Liver (tissue), 9 donors: Measurements from ENCODE around the gene KLC4. TPM values are rescaled to one million over a fixed set of nuclear protein-coding genes. Genes with fewer than 3 reads are reported as not detected.

Experiments
- DNase-seq: peaks from one replicate; pipeline ENCODE4 v3.0.0-alpha.2; 2017; ENCODE audit warnings: low spot score
- H3K27ac ChIP-seq, 2 donors: one replicate each; pipeline ENCODE4 v1.7.0; 2013; ENCODE audit warnings: inconsistent platforms in 2 of 2, low read length in 2 of 2, control low read depth in 1 of 2, low read depth in 1 of 2, mild to moderate bottlenecking in 1 of 2
- H3K27me3 ChIP-seq, 4 donors: one replicate each; pipeline versions ENCODE4 v1.6.1 to v1.7.0; 2013; ENCODE audit warnings: low read length in 3 of 4, inconsistent platforms in 1 of 4, mild to moderate bottlenecking in 1 of 4, moderate library complexity in 1 of 4; ENCODE audit not compliant: control insufficient read depth in 4 of 4, insufficient read depth in 4 of 4
- H3K36me3 ChIP-seq, 4 donors: one replicate each; pipeline versions ENCODE4 v1.6.1 to v1.7.0; 2013; ENCODE audit warnings: low read length in 3 of 4, mild to moderate bottlenecking in 3 of 4, low read depth in 1 of 4, moderate library complexity in 1 of 4; ENCODE audit not compliant: control insufficient read depth in 4 of 4, insufficient read depth in 3 of 4
- H3K4me1 ChIP-seq, 4 donors: one replicate each; pipeline versions ENCODE4 v1.6.1 to v1.7.0; 2013; ENCODE audit warnings: low read length in 3 of 4, mild to moderate bottlenecking in 3 of 4, moderate library complexity in 1 of 4; ENCODE audit not compliant: control insufficient read depth in 4 of 4, insufficient read depth in 4 of 4
- H3K4me3 ChIP-seq, 3 donors: one replicate each; pipeline versions ENCODE4 v1.6.1 to v1.7.0; 2013; ENCODE audit warnings: low read length in 3 of 3, control low read depth in 1 of 3, low read depth in 1 of 3, mild to moderate bottlenecking in 1 of 3
- H3K9ac ChIP-seq, 2 donors: one replicate each; pipeline ENCODE4 v1.7.0; 2013; ENCODE audit warnings: low read length in 2 of 2, mild to moderate bottlenecking in 2 of 2, moderate library complexity in 2 of 2, control low read depth in 1 of 2, low read depth in 1 of 2
- H3K9me3 ChIP-seq, 4 donors: one replicate each; pipeline versions ENCODE4 v1.6.1 to v1.7.0; 2013; ENCODE audit warnings: low read length in 3 of 4; ENCODE audit not compliant: control insufficient read depth in 4 of 4
- GABPA ChIP-seq, 2 donors: IDR thresholded peaks in 1 of 2; conservative IDR thresholded peaks in 1 of 2; 2 replicates each; pipeline ENCODE4 v1.6.1; 2016; ENCODE audit warnings: antibody characterized with exemption in 2 of 2, mild to moderate bottlenecking in 1 of 2, moderate library complexity in 1 of 2
- HNF4A ChIP-seq, 2 donors: conservative IDR thresholded peaks; 2 replicates each; pipeline ENCODE4 v1.6.1; 2016; ENCODE audit warnings: antibody characterized with exemption in 2 of 2, mild to moderate bottlenecking in 2 of 2
- JUND ChIP-seq, 2 donors: IDR thresholded peaks; 2 replicates each; pipeline ENCODE4 v1.6.1; 2016; ENCODE audit warnings: antibody characterized with exemption in 2 of 2
- NR2F2 ChIP-seq: IDR thresholded peaks from 2 replicates; pipeline ENCODE4 v1.6.1; 2016; ENCODE audit warnings: antibody characterized with exemption
- RAD21 ChIP-seq, 2 donors: IDR thresholded peaks; 2 replicates each; pipeline ENCODE4 v1.6.1; 2016; ENCODE audit warnings: antibody characterized with exemption in 2 of 2, mild to moderate bottlenecking in 2 of 2
- RXRA ChIP-seq, 2 donors: IDR thresholded peaks; 2 replicates each; pipeline ENCODE4 v1.6.1; 2017 to 2018; ENCODE audit warnings: antibody characterized with exemption in 2 of 2, mild to moderate bottlenecking in 1 of 2
- SP1 ChIP-seq: IDR thresholded peaks from 2 replicates; pipeline ENCODE4 v1.6.1; 2018; ENCODE audit warnings: antibody characterized with exemption, mild to moderate bottlenecking
- TAF1 ChIP-seq: conservative IDR thresholded peaks from 2 replicates; pipeline ENCODE4 v1.6.1; 2016; ENCODE audit warnings: antibody characterized with exemption, mild to moderate bottlenecking
- YY1 ChIP-seq: IDR thresholded peaks from 2 replicates; pipeline ENCODE4 v1.6.1; 2016; ENCODE audit warnings: antibody characterized with exemption, mild to moderate bottlenecking
- WGBS: extraction: QIAGEN DNeasy Blood & Tissue Kit; methylation state at CpG from one replicate; pipeline ENCODE4 v1.1.7; 2013; 5-methylcytosine and 5-hydroxymethylcytosine counted together
- polyA plus RNA-seq, 2 donors: library from polyadenylated mRNA; stranded (reverse) in 1 of 2; unstranded in 1 of 2; fragments of 200-250 nt in 1 of 2; fragments of >200 nt in 1 of 2; fragmentation: Nextera tagmentation in 1 of 2; extraction: Ambion mirVana in 1 of 2; gene quantifications; one replicate each; pipeline versions ENCODE4 v1.2.1 to v1.2.3, GENCODE V29; 2013 to 2015
- total RNA-seq, 2 donors: library from RNA; depleted of rRNA; stranded (reverse); fragments of >200 nt; gene quantifications; one replicate each; pipeline ENCODE4 v1.2.3, GENCODE V29; 2014
- TF ChIP-seq, protein P1 (sequence below): IDR thresholded peaks from 2 replicates; pipeline ENCODE4 v1.6.1; 2016; ENCODE audit warnings: antibody characterized with exemption, mild to moderate bottlenecking
- TF ChIP-seq, protein P2 (sequence below): IDR thresholded peaks from 2 replicates; pipeline ENCODE4 v1.6.1; 2016; ENCODE audit warnings: antibody characterized with exemption
- TF ChIP-seq, protein P3 (sequence below): IDR thresholded peaks from 2 replicates; pipeline ENCODE4 v1.6.1; 2016; ENCODE audit warnings: antibody characterized with exemption
- TF ChIP-seq, protein P4 (sequence below): IDR thresholded peaks from 2 replicates; pipeline ENCODE4 v1.6.1; 2016; ENCODE audit warnings: antibody characterized with exemption
- TF ChIP-seq, protein P5 (sequence below): fragments of 150-350 bp; IDR thresholded peaks from 2 replicates; pipeline ENCODE4 v1.5.1; 2017; ENCODE audit warnings: improper control_type of control experiment, low read depth, low read length; ENCODE audit not compliant: missing input control
- donor health status: healthy.
- donor health status: healthy.
- donor health status: healthy.
- donor health status: healthy.
- donor health status: healthy.

KLC4 gene
- total and polyA plus RNA-seq, 4 donors: 33.2 to 97.0 (median 45.9) TPM

DNA sequence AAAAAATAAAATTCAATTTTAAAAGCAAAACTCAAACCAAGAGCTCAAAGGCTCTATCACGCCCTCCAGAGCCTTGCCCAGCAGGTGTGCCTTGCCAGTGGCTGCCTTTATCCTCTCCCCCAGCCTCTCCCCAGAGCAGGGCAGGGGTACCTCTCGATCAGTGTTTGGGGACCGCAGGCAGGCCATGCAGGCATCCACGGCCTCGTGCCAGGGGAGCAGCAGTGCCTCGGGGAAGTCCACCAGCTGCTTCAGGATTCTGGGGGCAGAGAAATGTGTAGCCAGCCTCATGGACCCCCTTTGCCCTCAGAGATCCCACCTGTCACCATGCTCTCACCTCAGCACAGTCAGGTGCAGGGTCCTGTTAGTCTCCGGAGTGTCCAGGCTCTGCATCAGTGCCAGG is 11.4 kb upstream of the KLC4 start:
- Histone ChIP-seq H3K27ac (no peak overlapping the region), H3K27me3 (no peaks in the 10 kb centered on the region), H3K36me3 (peaks cover 9 to 59% (median 24%) of the 10 kb centered on the region in 4 donors), H3K9ac (no peak overlapping the region), H3K4me3 (no peak overlapping the region), H3K9me3 (no peaks in the 10 kb centered on the region), H3K4me1 (peaks cover 0 to 7% (median 3%) of the 10 kb centered on the region in 4 donors)
- WGBS: 95% methylated on average over 7 of the region's 7 CpGs
- TF ChIP-seq RXRA (IDR thresholded peaks at IDR 0.05) (no peak), RAD21 (IDR thresholded peaks at IDR 0.05) (no peak)
- TF ChIP-seq, protein P1, sequence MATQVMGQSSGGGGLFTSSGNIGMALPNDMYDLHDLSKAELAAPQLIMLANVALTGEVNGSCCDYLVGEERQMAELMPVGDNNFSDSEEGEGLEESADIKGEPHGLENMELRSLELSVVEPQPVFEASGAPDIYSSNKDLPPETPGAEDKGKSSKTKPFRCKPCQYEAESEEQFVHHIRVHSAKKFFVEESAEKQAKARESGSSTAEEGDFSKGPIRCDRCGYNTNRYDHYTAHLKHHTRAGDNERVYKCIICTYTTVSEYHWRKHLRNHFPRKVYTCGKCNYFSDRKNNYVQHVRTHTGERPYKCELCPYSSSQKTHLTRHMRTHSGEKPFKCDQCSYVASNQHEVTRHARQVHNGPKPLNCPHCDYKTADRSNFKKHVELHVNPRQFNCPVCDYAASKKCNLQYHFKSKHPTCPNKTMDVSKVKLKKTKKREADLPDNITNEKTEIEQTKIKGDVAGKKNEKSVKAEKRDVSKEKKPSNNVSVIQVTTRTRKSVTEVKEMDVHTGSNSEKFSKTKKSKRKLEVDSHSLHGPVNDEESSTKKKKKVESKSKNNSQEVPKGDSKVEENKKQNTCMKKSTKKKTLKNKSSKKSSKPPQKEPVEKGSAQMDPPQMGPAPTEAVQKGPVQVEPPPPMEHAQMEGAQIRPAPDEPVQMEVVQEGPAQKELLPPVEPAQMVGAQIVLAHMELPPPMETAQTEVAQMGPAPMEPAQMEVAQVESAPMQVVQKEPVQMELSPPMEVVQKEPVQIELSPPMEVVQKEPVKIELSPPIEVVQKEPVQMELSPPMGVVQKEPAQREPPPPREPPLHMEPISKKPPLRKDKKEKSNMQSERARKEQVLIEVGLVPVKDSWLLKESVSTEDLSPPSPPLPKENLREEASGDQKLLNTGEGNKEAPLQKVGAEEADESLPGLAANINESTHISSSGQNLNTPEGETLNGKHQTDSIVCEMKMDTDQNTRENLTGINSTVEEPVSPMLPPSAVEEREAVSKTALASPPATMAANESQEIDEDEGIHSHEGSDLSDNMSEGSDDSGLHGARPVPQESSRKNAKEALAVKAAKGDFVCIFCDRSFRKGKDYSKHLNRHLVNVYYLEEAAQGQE: no peak
- TF ChIP-seq, protein P2, sequence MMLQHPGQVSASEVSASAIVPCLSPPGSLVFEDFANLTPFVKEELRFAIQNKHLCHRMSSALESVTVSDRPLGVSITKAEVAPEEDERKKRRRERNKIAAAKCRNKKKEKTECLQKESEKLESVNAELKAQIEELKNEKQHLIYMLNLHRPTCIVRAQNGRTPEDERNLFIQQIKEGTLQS: no peak
- TF ChIP-seq, protein P3, sequence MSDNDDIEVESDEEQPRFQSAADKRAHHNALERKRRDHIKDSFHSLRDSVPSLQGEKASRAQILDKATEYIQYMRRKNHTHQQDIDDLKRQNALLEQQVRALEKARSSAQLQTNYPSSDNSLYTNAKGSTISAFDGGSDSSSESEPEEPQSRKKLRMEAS: no peak
- TF ChIP-seq, protein P4, sequence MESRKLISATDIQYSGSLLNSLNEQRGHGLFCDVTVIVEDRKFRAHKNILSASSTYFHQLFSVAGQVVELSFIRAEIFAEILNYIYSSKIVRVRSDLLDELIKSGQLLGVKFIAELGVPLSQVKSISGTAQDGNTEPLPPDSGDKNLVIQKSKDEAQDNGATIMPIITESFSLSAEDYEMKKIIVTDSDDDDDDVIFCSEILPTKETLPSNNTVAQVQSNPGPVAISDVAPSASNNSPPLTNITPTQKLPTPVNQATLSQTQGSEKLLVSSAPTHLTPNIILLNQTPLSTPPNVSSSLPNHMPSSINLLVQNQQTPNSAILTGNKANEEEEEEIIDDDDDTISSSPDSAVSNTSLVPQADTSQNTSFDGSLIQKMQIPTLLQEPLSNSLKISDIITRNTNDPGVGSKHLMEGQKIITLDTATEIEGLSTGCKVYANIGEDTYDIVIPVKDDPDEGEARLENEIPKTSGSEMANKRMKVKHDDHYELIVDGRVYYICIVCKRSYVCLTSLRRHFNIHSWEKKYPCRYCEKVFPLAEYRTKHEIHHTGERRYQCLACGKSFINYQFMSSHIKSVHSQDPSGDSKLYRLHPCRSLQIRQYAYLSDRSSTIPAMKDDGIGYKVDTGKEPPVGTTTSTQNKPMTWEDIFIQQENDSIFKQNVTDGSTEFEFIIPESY: no peak
- DNase-seq: no peak

DNA sequence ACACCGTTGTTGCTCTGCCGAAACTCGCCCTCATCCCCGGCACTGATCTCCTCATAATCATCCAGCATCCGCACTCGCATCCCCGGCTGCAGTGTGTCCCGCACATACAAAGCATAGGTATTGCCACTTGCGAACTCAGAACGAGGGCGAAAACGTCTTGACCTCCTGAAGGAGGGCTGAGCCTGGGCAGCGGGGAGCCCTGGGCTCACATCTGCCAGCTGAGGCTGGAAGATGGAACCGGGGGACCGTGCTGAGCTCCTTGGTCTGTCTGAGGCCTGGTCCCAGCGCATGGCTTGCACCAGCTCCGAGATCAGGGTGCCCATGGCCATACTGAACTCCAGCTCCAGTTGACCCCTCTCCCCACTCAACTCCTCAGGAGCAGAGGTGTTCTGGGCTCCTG is 8.4 kb upstream of the KLC4 start:
- 97% methylated on average over 17 of the region's 17 CpGs for WGBS
- Histone ChIP-seq H3K9ac (no peak overlapping the region), H3K4me3 (no peak overlapping the region), H3K4me1 (peaks cover 2 to 16% (median 10%) of the 10 kb centered on the region in 4 donors), H3K27me3 (no peaks in the 10 kb centered on the region), H3K9me3 (no peaks in the 10 kb centered on the region), H3K36me3 (peaks cover 9 to 49% (median 23%) of the 10 kb centered on the region in 4 donors), H3K27ac (no peak overlapping the region)
- TF ChIP-seq YY1 (no peak), HNF4A (conservative IDR thresholded peaks at IDR 0.05) (no peak), RAD21 (IDR thresholded peaks at IDR 0.05) (no peak), GABPA (IDR thresholded peaks at IDR 0.05 in 1 of 2, conservative IDR thresholded peaks at IDR 0.05 in 1 of 2) (no peak), TAF1 (no peak), SP1 (no peak), NR2F2 (no peak), JUND (IDR thresholded peaks at IDR 0.05) (no peak)
- TF ChIP-seq, protein P4: no peak
- TF ChIP-seq, protein P1: no peak
- TF ChIP-seq, protein P5, sequence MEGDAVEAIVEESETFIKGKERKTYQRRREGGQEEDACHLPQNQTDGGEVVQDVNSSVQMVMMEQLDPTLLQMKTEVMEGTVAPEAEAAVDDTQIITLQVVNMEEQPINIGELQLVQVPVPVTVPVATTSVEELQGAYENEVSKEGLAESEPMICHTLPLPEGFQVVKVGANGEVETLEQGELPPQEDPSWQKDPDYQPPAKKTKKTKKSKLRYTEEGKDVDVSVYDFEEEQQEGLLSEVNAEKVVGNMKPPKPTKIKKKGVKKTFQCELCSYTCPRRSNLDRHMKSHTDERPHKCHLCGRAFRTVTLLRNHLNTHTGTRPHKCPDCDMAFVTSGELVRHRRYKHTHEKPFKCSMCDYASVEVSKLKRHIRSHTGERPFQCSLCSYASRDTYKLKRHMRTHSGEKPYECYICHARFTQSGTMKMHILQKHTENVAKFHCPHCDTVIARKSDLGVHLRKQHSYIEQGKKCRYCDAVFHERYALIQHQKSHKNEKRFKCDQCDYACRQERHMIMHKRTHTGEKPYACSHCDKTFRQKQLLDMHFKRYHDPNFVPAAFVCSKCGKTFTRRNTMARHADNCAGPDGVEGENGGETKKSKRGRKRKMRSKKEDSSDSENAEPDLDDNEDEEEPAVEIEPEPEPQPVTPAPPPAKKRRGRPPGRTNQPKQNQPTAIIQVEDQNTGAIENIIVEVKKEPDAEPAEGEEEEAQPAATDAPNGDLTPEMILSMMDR: no peak
- DNase-seq: no peak
